Measurements from ENCODE around the gene GEMIN7.

Gene GEMIN7

DNA sequence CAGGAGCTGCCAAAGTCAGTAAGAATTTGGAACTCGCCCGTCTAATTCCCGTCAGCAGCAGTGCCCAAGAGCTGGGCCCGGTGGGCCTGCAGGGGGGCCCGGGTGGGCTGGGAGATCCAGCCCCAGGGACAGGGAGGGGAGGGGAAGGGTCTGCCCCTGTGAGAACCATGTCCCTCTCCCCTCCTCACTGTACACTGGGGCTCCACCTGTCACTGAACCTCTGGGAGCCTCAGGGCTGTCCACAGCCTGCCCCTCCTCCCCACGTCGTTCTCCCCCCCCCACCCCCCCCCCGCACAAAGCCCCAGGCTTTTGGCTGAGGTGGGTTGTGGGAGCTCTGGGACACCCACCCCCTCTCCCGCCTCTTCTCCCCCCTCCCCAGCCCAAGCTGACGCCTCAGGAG is 11.0 kb upstream of the GEMIN7 start:
- TF ChIP-seq, protein P1, sequence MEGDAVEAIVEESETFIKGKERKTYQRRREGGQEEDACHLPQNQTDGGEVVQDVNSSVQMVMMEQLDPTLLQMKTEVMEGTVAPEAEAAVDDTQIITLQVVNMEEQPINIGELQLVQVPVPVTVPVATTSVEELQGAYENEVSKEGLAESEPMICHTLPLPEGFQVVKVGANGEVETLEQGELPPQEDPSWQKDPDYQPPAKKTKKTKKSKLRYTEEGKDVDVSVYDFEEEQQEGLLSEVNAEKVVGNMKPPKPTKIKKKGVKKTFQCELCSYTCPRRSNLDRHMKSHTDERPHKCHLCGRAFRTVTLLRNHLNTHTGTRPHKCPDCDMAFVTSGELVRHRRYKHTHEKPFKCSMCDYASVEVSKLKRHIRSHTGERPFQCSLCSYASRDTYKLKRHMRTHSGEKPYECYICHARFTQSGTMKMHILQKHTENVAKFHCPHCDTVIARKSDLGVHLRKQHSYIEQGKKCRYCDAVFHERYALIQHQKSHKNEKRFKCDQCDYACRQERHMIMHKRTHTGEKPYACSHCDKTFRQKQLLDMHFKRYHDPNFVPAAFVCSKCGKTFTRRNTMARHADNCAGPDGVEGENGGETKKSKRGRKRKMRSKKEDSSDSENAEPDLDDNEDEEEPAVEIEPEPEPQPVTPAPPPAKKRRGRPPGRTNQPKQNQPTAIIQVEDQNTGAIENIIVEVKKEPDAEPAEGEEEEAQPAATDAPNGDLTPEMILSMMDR (IDR thresholded peaks at IDR 0.05; ENCODE audit: control extremely low read depth, extremely low read depth, low read depth, missing control alignments), result no peak
- ChIA-PET CTCF (interaction anchor here (1.9 kb wide), 1 partner anchor 9 kb away, joined by 9 read pairs; no protein-coding TSS in a partner anchor), POLR2A (interaction anchor here (0.6 to 0.9 kb wide), 3 partner anchors 29 to 110 kb away, joined by 3 to 5 read pairs (median 3); partner anchors contain the start of genes CLASRP and TRAPPC6A)
- no peak for DNase-seq (ENCODE audit: extremely low spot score)

- POLR2A ChIA-PET, result interaction anchor here (0.9 kb wide), 1 partner anchor 30 kb away, joined by 5 read pairs; the partner anchor contains the start of gene CLASRP
- TF ChIP-seq, protein P1 (IDR thresholded peaks at IDR 0.05; ENCODE audit: control extremely low read depth, extremely low read depth, low read depth, missing control alignments), result no peak
- CTCF ChIA-PET, result interaction anchor here (1.9 kb wide), 1 partner anchor 10 kb away, joined by 9 read pairs; no protein-coding TSS in a partner anchor
- DNase-seq (ENCODE audit: extremely low spot score), result no peak
Observed at GRCh38 chr19:45069056-45069455, 10.0 kb upstream of the GEMIN7 start.

- TF ChIP-seq, protein P1 (IDR thresholded peaks at IDR 0.05; ENCODE audit: control extremely low read depth, extremely low read depth, low read depth, missing control alignments), result no peak
- ChIA-PET CTCF (no interaction called here), POLR2A (no interaction called here)
Observed at GRCh38 chr19:45070214-45070613, 8.8 kb upstream of the GEMIN7 start.

GRCh38 chr19:45070861-45071544 is 8.1 kb upstream of the GEMIN7 start:
- TF ChIP-seq, protein P1 (IDR thresholded peaks at IDR 0.05; ENCODE audit: control extremely low read depth, extremely low read depth, low read depth, missing control alignments), result no peak
- CTCF ChIA-PET, result no interaction called here
- no peak for DNase-seq (ENCODE audit: extremely low spot score)
- POLR2A ChIA-PET, result no interaction called here

More at GRCh38 chr19:45070214-45070613, 8.8 kb upstream of the GEMIN7 start:
- DNase-seq (ENCODE audit: extremely low spot score), result no peak

- TF ChIP-seq, protein P1 (IDR thresholded peaks at IDR 0.05; ENCODE audit: control extremely low read depth, extremely low read depth, low read depth, missing control alignments), result no peak
- POLR2A ChIA-PET, result no interaction called here
- CTCF ChIA-PET, result interaction anchor here (5.9 kb wide), 1 partner anchor 12 kb away, joined by 48 read pairs; no protein-coding TSS in a partner anchor
- no peak for DNase-seq (ENCODE audit: extremely low spot score)
Observed at GRCh38 chr19:45071545-45071938, 7.5 kb upstream of the GEMIN7 start.

DNA sequence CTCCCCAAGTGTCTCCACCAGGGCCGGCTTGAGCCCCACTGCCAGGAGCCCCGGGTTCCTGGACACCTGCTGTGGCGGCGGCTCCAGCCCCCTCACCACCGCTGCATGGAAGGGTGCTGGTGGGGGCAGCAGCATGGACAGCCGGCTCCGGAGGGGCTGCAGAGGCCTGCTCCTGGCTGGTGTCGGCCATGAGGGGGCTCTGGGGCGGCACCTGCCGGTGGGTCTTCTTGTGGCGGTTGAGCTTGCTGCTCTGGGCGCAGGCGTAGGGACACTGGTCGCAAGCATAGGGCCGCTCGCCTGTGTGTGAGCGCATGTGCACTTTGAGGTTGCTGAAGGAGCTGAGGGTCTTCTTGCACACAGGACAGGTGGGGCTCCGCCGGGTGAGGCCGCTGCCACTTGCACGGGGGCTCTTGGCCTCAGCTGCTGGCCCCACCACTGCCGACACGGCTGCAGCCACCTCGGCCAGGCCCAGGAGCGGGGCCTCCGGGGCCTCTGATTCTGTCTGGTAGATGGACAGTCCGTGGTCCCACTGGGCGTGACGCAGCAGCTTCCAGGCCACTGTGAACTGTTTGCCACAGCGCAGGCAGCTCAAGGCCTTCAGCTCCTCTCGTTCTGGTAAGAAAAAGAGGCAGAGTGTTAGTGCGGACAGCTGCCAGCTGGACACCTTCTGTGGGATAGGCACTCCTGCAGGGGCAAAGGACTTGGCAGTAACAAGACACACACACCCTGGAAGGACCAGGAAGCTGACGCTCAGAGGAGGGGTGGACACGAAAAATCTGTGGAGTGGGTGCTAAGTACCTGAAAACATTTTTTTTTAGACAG is 6.9 kb upstream of the GEMIN7 start:
- TF ChIP-seq, protein P1 (IDR thresholded peaks at IDR 0.05; ENCODE audit: control extremely low read depth, extremely low read depth, low read depth, missing control alignments), result no peak
- DNase-seq (ENCODE audit: extremely low spot score), result no peak
- CTCF ChIA-PET, result interaction anchor here (1.6 to 5.9 kb wide), 2 partner anchors 12 to 53 kb away, joined by 3 to 48 read pairs; no protein-coding TSS in a partner anchor
- POLR2A ChIA-PET, result no interaction called here
